KMS-11 (cell line): ENCODE data around the gene ZNRF2.

Experiments used
- H2AFZ ChIP-seq: fragments of 200-600 bp; sonication (generic); 2 replicates; pipeline ENCODE4 v1.6.1; 2016; ENCODE audit warnings: antibody characterized with exemption, mixed run types, low read depth
- H3K27ac ChIP-seq: fragments of 200-600 bp; sonication (generic); 2 replicates; pipeline ENCODE4 v1.6.1; 2016; ENCODE audit warnings: mild to moderate bottlenecking, mixed run types
- H3K27me3 ChIP-seq: fragments of 200-600 bp; sonication (generic); 2 replicates; pipeline ENCODE4 v1.6.1; 2017; ENCODE audit warnings: mild to moderate bottlenecking, low read depth, mixed run types, moderate library complexity; ENCODE audit not compliant: insufficient read depth
- H3K36me3 ChIP-seq: fragments of 200-600 bp; sonication (generic); 2 replicates; pipeline ENCODE4 v1.6.1; 2017; ENCODE audit warnings: mild to moderate bottlenecking, mixed run types; ENCODE audit not compliant: insufficient read depth
- H3K4me1 ChIP-seq: fragments of 200-600 bp; sonication (generic); 2 replicates; pipeline ENCODE4 v1.6.1; 2016; ENCODE audit warnings: mild to moderate bottlenecking, low read depth, mixed run types; ENCODE audit not compliant: poor library complexity, severe bottlenecking
- H3K4me2 ChIP-seq: fragments of 200-600 bp; sonication (generic); 2 replicates; pipeline ENCODE4 v1.7.0; 2016; ENCODE audit warnings: mild to moderate bottlenecking, mixed run types
- H3K4me3 ChIP-seq: fragments of 200-600 bp; sonication (generic); IDR thresholded peaks from 2 replicates; pipeline ENCODE4 v1.6.1; 2017; ENCODE audit warnings: low read depth, low read length, mixed read lengths; ENCODE audit not compliant: insufficient read depth
- H3K79me2 ChIP-seq: fragments of 200-600 bp; sonication (generic); 2 replicates; pipeline ENCODE4 v1.6.1; 2016; ENCODE audit warnings: low read depth, mixed run types; ENCODE audit not compliant: insufficient read depth
- H3K9ac ChIP-seq: fragments of 200-600 bp; sonication (generic); 2 replicates; pipeline ENCODE4 v1.6.1; 2016; ENCODE audit warnings: mild to moderate bottlenecking, mixed run types
- H4K20me1 ChIP-seq: fragments of 200-600 bp; sonication (generic); 2 replicates; pipeline ENCODE4 v1.6.1; 2016; ENCODE audit warnings: mild to moderate bottlenecking, mixed run types; ENCODE audit not compliant: insufficient read depth
- CTCF ChIP-seq: fragments of 200-600 bp; sonication (generic); conservative IDR thresholded peaks from 2 replicates; pipeline ENCODE4 v1.6.1; 2017; ENCODE audit warnings: low read depth, mild to moderate bottlenecking, antibody characterized with exemption, low read length, moderate library complexity, mixed read lengths

Gene ZNRF2

GRCh38 chr7:30382607-30383006 lies 98.2 kb downstream of the ZNRF2 start:
- no peaks in the 10 kb centered on the region for H3K27me3 ChIP-seq
- H3K36me3 ChIP-seq = no peaks in the 10 kb centered on the region
- H2AFZ ChIP-seq = no peak overlapping the region
- no peak overlapping the region for H3K4me3 ChIP-seq
- no peak for TF ChIP-seq CTCF
- H3K9ac ChIP-seq = no peak overlapping the region
- no peaks in the 10 kb centered on the region for H3K79me2 ChIP-seq
- no peak overlapping the region for H3K4me2 ChIP-seq
- H3K27ac ChIP-seq = no peak overlapping the region
- H3K4me1 ChIP-seq = no peaks in the 10 kb centered on the region
- H4K20me1 ChIP-seq = no peaks in the 10 kb centered on the region

DNA sequence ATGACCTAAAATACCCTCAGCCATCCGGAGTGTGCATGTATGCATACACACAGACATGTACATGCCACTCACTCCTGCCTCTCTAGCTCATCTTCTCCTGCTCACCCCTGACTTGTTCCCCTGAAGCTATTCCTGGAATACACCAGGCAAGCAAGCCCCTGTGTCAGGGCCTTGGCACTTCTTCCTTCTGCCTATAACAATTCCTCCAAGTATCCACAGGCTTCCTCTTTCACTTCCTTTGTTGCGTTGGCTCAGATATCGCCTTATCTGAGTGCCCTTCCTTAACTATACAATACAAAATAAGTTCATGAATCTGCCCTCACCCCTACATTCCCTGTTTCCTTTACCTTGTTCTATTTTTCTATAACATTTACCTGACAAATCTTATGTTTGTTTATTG lies 105.4 kb downstream of the ZNRF2 start:
- Histone ChIP-seq H3K4me1 (peaks cover 18% of the 10 kb centered on the region), H4K20me1 (no peaks in the 10 kb centered on the region), H3K9ac (no peak overlapping the region), H3K36me3 (no peaks in the 10 kb centered on the region), H3K27me3 (no peaks in the 10 kb centered on the region), H3K27ac (no peak overlapping the region), H3K79me2 (no peaks in the 10 kb centered on the region), H3K4me2 (no peak overlapping the region), H2AFZ (no peak overlapping the region), H3K4me3 (no peak overlapping the region)
- no peak for TF ChIP-seq CTCF

DNA sequence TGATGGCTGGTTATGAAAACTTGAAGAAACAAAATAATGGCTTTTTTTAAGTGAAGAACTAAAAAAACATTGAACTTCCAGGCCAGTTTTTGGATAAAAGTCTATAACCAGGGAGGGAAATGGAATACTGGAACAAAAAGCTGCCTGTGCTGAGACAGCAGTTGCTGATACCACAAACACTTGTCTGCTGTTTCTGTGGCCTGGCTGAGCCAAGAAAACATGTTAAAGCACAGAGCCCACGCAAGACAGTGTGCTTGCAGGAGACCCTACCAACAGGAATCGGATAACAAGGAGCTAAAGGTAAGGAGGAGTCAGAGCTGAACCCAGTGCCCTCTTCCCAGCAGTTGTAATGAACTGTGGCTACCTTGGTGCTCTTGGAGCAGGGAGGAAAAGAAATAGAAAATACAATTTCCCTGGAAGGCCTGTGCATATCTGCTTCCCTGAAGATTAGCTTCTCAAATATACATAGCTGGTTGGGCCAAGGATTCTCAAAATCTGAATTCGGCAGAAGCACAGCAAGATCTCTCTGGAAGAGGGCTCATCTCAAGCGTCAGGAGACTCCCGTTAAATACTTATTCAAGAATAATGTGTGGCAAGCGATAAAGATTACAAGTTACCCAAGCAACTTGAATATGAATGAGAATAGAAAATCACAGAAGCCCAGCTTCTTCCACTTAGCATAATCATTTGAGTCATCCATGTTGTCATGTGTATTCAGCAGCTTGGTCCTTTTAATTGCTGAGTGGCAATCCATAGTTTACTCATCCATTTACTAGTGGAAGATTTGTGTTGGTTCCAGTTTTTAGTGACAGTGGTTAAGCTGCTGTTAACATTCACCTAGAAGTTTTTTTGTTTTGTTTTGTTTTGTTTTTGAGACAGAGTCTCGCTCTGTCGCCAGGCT lies 106.6 kb downstream of the ZNRF2 start:
- no peaks in the 10 kb centered on the region for H3K79me2 ChIP-seq
- H2AFZ ChIP-seq = no peak overlapping the region
- H3K4me3 ChIP-seq = no peak overlapping the region
- H3K27ac ChIP-seq = peak overlapping the region; percentile 10; the same call in 1 of the 2 replicates
- no peak for TF ChIP-seq CTCF
- H3K4me2 ChIP-seq = peak overlapping the region; percentile 8; the same call in 1 of the 2 replicates
- no peaks in the 10 kb centered on the region for H3K27me3 ChIP-seq
- no peak overlapping the region for H3K9ac ChIP-seq
- peaks cover 18% of the 10 kb centered on the region for H3K4me1 ChIP-seq
- no peaks in the 10 kb centered on the region for H4K20me1 ChIP-seq
- no peaks in the 10 kb centered on the region for H3K36me3 ChIP-seq

GRCh38 chr7:30391806-30392205 lies 107.4 kb downstream of the ZNRF2 start:
- Histone ChIP-seq H4K20me1 (no peaks in the 10 kb centered on the region), H3K4me1 (peaks cover 18% of the 10 kb centered on the region), H3K79me2 (no peaks in the 10 kb centered on the region), H2AFZ (no peak overlapping the region), H3K27me3 (no peaks in the 10 kb centered on the region), H3K36me3 (no peaks in the 10 kb centered on the region), H3K27ac (no peak overlapping the region), H3K9ac (no peak overlapping the region), H3K4me3 (no peak overlapping the region), H3K4me2 (no peak overlapping the region)
- TF ChIP-seq CTCF = no peak
